Muscle layer of colon (tissue), 2 donors: Measurements from ENCODE around the gene WNT3A.

ENCODE experiments used
- H3K27ac ChIP-seq: one replicate; pipeline ENCODE4 v1.7.0; 2013; ENCODE audit warnings: low read depth, mild to moderate bottlenecking, low read length, moderate library complexity
- H3K27me3 ChIP-seq, 2 donors: one replicate each; pipeline ENCODE4 v1.7.0; 2013; ENCODE audit warnings: low read length in 2 of 2, mild to moderate bottlenecking in 2 of 2; ENCODE audit not compliant: insufficient read depth in 2 of 2, control insufficient read depth in 1 of 2
- H3K36me3 ChIP-seq: one replicate; pipeline ENCODE4 v1.7.0; 2013; ENCODE audit warnings: mild to moderate bottlenecking, low read length; ENCODE audit not compliant: insufficient read depth
- H3K4me1 ChIP-seq: one replicate; pipeline ENCODE4 v1.7.0; 2013; ENCODE audit warnings: mild to moderate bottlenecking, low read length; ENCODE audit not compliant: insufficient read depth
- H3K4me3 ChIP-seq, 2 donors: one replicate each; pipeline ENCODE4 v1.7.0; 2013; ENCODE audit warnings: low read length in 2 of 2, low read depth in 1 of 2, mild to moderate bottlenecking in 1 of 2, moderate library complexity in 1 of 2
- H3K9ac ChIP-seq: one replicate; pipeline ENCODE4 v1.7.0; 2013; ENCODE audit warnings: low read length
- H3K9me3 ChIP-seq: one replicate; pipeline ENCODE4 v1.7.0; 2013; ENCODE audit warnings: mild to moderate bottlenecking, low read length
- donor health status: abdominal sarcoma.
- donor health status: Adenocarcinoma of cecum.

The WNT3A gene

DNA sequence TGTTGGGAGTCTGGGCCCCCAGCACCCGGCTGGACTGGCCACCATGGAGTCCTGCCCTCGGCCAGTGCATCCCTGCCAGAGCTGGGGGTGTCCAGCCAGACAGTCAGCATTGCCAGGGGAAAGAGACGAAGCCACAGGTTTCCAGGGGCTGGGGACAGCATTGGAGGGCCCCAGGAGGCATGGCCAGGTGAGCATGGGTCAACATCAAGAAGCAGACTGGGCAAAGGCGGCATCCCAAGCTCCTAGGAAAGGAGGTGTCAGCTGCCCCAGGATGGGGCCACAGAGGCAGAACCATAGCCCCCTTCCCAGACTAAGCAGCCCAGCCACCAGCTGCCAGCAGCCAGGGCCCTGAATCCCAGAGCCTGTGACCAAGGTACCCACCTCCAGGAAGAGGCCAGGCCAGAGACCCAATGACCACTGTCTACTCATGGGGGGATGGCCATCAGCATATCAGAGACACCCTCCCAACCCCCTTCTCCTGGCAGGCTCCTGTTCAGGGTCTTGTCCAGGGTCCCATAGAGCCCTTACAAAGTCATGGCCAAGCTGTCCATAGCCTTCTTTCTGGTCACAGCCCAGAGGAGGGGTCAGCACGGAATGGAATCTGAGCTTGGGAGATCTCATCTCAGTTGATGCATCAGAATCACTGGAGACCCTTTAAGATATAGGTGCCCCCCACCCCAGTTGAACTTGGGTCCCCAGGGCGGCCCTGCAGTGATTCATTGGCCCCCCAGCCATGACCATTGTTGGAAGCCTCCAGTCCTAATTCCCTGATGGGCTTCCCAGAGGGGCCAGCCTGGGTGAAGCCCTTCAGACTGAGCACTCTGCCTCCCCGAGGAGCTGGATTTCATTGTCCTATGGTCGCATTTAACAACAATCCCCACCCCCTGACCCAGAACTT, 32.5 kb downstream of the WNT3A start:
- H3K9ac ChIP-seq: no peak overlapping the region
- no peak overlapping the region for H3K27ac ChIP-seq
- peaks cover 0 to 37% of the 10 kb centered on the region in 2 donors for H3K27me3 ChIP-seq
- no peaks in the 10 kb centered on the region for H3K36me3 ChIP-seq
- H3K4me1 ChIP-seq: no peaks in the 10 kb centered on the region
- H3K9me3 ChIP-seq: no peaks in the 10 kb centered on the region
- no peak overlapping the region for H3K4me3 ChIP-seq

DNA sequence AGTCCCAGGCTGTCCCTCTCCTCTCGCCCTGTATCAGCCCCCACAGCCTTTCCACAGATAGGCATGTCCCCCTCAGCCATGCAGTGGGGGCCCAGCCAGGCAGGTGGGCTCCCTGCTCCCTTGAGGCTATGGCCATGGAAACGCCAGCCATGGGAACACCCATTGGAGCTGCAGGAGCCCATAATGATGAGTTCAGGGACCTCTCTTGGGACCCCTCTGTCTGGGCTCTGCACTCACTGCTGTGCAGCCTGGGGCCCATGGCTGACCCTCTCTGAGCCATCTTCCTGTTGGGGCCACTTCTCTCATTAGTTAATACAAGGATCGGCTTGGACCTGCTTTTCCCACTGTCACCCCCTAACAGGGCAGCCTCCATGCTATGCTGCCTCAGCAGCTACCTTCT, 33.2 kb downstream of the WNT3A start:
- Histone ChIP-seq H3K27ac (no peak overlapping the region), H3K4me3 (no peak overlapping the region), H3K27me3 (peaks cover 0 to 37% of the 10 kb centered on the region in 2 donors)

DNA sequence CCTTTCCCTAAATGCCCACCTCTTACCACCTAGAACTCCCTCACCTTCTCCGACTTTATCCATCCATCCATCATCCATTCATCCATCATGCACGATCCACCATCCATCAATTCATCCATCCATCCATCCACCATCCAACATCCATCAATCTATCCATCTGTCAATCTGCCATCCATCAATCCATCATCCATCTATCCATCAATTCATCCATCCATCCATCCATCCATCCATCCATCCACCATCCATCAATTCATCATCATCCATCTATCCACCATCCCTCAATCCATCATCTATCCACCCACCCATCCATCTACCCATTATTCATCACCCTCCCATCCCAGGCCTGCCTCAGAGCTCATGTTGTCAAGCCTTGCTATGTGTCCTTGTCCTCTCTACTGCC, 34.5 kb downstream of the WNT3A start:
- no peak overlapping the region for H3K9ac ChIP-seq
- no peak overlapping the region for H3K4me3 ChIP-seq
- H3K27ac ChIP-seq: no peak overlapping the region
- H3K4me1 ChIP-seq: no peaks in the 10 kb centered on the region
- no peaks in the 10 kb centered on the region for H3K9me3 ChIP-seq
- H3K36me3 ChIP-seq: no peaks in the 10 kb centered on the region
- H3K27me3 ChIP-seq: peaks cover 0 to 34% of the 10 kb centered on the region in 2 donors

More for the DNA sequence above, 33.2 kb downstream of the WNT3A start:
- H3K9ac ChIP-seq: no peak overlapping the region
- H3K4me1 ChIP-seq: no peaks in the 10 kb centered on the region
- H3K9me3 ChIP-seq: no peaks in the 10 kb centered on the region
- H3K36me3 ChIP-seq: no peaks in the 10 kb centered on the region

GRCh38 chr1:228042508-228042907, 35.7 kb downstream of the WNT3A start:
- no peaks in the 10 kb centered on the region for H3K4me1 ChIP-seq

GRCh38 chr1:228043281-228043848, 36.6 kb downstream of the WNT3A start:
- no peaks in the 10 kb centered on the region for H3K4me1 ChIP-seq
- no peak overlapping the region for H3K9ac ChIP-seq
- peaks cover 0 to 16% of the 10 kb centered on the region in 2 donors for H3K27me3 ChIP-seq
- no peaks in the 10 kb centered on the region for H3K36me3 ChIP-seq
- no peaks in the 10 kb centered on the region for H3K9me3 ChIP-seq
- no peak overlapping the region for H3K27ac ChIP-seq
- no peak overlapping the region for H3K4me3 ChIP-seq

More at GRCh38 chr1:228042508-228042907, 35.7 kb downstream of the WNT3A start:
- H3K27me3 ChIP-seq: peaks cover 0 to 22% of the 10 kb centered on the region in 2 donors
- H3K27ac ChIP-seq: no peak overlapping the region
- H3K36me3 ChIP-seq: no peaks in the 10 kb centered on the region
- no peak overlapping the region for H3K4me3 ChIP-seq
- no peak overlapping the region for H3K9ac ChIP-seq
- no peaks in the 10 kb centered on the region for H3K9me3 ChIP-seq

GRCh38 chr1:228044961-228045360, 38.2 kb downstream of the WNT3A start:
- no peak overlapping the region for H3K9ac ChIP-seq
- H3K27me3 ChIP-seq: no peaks in the 10 kb centered on the region
- H3K4me1 ChIP-seq: no peaks in the 10 kb centered on the region
- H3K27ac ChIP-seq: no peak overlapping the region
- no peaks in the 10 kb centered on the region for H3K9me3 ChIP-seq
- H3K36me3 ChIP-seq: no peaks in the 10 kb centered on the region
- H3K4me3 ChIP-seq: no peak overlapping the region

- Histone ChIP-seq H3K27ac (no peak overlapping the region), H3K9ac (no peak overlapping the region), H3K4me3 (no peak overlapping the region), H3K36me3 (no peaks in the 10 kb centered on the region), H3K27me3 (no peaks in the 10 kb centered on the region), H3K9me3 (no peaks in the 10 kb centered on the region), H3K4me1 (no peaks in the 10 kb centered on the region)
These were observed 38.6 kb downstream of the WNT3A start for GRCh38 chr1:228045405-228045804.

GRCh38 chr1:228045871-228046270, 39.1 kb downstream of the WNT3A start:
- no peaks in the 10 kb centered on the region for H3K4me1 ChIP-seq
- no peak overlapping the region for H3K9ac ChIP-seq
- no peaks in the 10 kb centered on the region for H3K27me3 ChIP-seq
- no peaks in the 10 kb centered on the region for H3K9me3 ChIP-seq
- H3K4me3 ChIP-seq: no peak overlapping the region
- H3K27ac ChIP-seq: no peak overlapping the region
- H3K36me3 ChIP-seq: no peaks in the 10 kb centered on the region

- Histone ChIP-seq H3K4me3 (no peak overlapping the region), H3K4me1 (no peaks in the 10 kb centered on the region), H3K9me3 (no peaks in the 10 kb centered on the region), H3K27ac (no peak overlapping the region), H3K9ac (no peak overlapping the region), H3K27me3 (no peaks in the 10 kb centered on the region), H3K36me3 (no peaks in the 10 kb centered on the region)
These were observed 39.8 kb downstream of the WNT3A start for GRCh38 chr1:228046421-228047182.

GRCh38 chr1:228047183-228047466, 40.3 kb downstream of the WNT3A start:
- no peak overlapping the region for H3K27ac ChIP-seq
- no peaks in the 10 kb centered on the region for H3K9me3 ChIP-seq
- no peaks in the 10 kb centered on the region for H3K4me1 ChIP-seq
- H3K36me3 ChIP-seq: no peaks in the 10 kb centered on the region
- H3K9ac ChIP-seq: no peak overlapping the region
- no peak overlapping the region for H3K4me3 ChIP-seq
- H3K27me3 ChIP-seq: no peaks in the 10 kb centered on the region

GRCh38 chr1:228048120-228048519, 41.3 kb downstream of the WNT3A start:
- no peak overlapping the region for H3K9ac ChIP-seq
- H3K9me3 ChIP-seq: no peaks in the 10 kb centered on the region
- H3K27ac ChIP-seq: no peak overlapping the region
- no peaks in the 10 kb centered on the region for H3K27me3 ChIP-seq
- no peaks in the 10 kb centered on the region for H3K4me1 ChIP-seq
- no peak overlapping the region for H3K4me3 ChIP-seq
- no peaks in the 10 kb centered on the region for H3K36me3 ChIP-seq
